ENCODE results near the gene PHACTR3.

The PHACTR3 gene

GRCh38 chr20:59817406-59817805, 213.1 kb downstream of the PHACTR3 start:
- no peak overlapping the region for H3K4me3 ChIP-seq (ENCODE audit: low read depth in 1 of 2, low read length in 1 of 2)
- no peaks in the 10 kb centered on the region for H3K4me1 ChIP-seq (ENCODE audit: control insufficient read depth in 1 of 2, insufficient read depth in 1 of 2, low read depth in 1 of 2, low read length in 1 of 2)
- no peaks in the 10 kb centered on the region for H3K36me3 ChIP-seq
- H3K27ac ChIP-seq = no peak overlapping the region
- TF ChIP-seq, protein P1, sequence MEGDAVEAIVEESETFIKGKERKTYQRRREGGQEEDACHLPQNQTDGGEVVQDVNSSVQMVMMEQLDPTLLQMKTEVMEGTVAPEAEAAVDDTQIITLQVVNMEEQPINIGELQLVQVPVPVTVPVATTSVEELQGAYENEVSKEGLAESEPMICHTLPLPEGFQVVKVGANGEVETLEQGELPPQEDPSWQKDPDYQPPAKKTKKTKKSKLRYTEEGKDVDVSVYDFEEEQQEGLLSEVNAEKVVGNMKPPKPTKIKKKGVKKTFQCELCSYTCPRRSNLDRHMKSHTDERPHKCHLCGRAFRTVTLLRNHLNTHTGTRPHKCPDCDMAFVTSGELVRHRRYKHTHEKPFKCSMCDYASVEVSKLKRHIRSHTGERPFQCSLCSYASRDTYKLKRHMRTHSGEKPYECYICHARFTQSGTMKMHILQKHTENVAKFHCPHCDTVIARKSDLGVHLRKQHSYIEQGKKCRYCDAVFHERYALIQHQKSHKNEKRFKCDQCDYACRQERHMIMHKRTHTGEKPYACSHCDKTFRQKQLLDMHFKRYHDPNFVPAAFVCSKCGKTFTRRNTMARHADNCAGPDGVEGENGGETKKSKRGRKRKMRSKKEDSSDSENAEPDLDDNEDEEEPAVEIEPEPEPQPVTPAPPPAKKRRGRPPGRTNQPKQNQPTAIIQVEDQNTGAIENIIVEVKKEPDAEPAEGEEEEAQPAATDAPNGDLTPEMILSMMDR (IDR thresholded peaks at IDR 0.05) = no peak
- no peaks in the 10 kb centered on the region for H3K9me3 ChIP-seq
- H3K27me3 ChIP-seq = no peaks in the 10 kb centered on the region

GRCh38 chr20:59817846-59818615, 213.7 kb downstream of the PHACTR3 start:
- Histone ChIP-seq H3K27ac (no peak overlapping the region), H3K9me3 (no peaks in the 10 kb centered on the region), H3K27me3 (no peaks in the 10 kb centered on the region), H3K4me3 (ENCODE audit: low read depth in 1 of 2, low read length in 1 of 2) (no peak overlapping the region), H3K36me3 (no peaks in the 10 kb centered on the region), H3K4me1 (ENCODE audit: control insufficient read depth in 1 of 2, insufficient read depth in 1 of 2, low read depth in 1 of 2, low read length in 1 of 2) (no peaks in the 10 kb centered on the region)
- TF ChIP-seq, protein P1 (IDR thresholded peaks at IDR 0.05) = no peak

- no peaks in the 10 kb centered on the region for H3K4me1 ChIP-seq (ENCODE audit: control insufficient read depth in 1 of 2, insufficient read depth in 1 of 2, low read depth in 1 of 2, low read length in 1 of 2)
- TF ChIP-seq, protein P1 (IDR thresholded peaks at IDR 0.05) = no peak
- no peaks in the 10 kb centered on the region for H3K36me3 ChIP-seq
- no peak overlapping the region for H3K4me3 ChIP-seq (ENCODE audit: low read depth in 1 of 2, low read length in 1 of 2)
- H3K27me3 ChIP-seq = no peaks in the 10 kb centered on the region
- no peaks in the 10 kb centered on the region for H3K9me3 ChIP-seq
- H3K27ac ChIP-seq = no peak overlapping the region
Observed at GRCh38 chr20:59818911-59819310, 214.6 kb downstream of the PHACTR3 start.

DNA sequence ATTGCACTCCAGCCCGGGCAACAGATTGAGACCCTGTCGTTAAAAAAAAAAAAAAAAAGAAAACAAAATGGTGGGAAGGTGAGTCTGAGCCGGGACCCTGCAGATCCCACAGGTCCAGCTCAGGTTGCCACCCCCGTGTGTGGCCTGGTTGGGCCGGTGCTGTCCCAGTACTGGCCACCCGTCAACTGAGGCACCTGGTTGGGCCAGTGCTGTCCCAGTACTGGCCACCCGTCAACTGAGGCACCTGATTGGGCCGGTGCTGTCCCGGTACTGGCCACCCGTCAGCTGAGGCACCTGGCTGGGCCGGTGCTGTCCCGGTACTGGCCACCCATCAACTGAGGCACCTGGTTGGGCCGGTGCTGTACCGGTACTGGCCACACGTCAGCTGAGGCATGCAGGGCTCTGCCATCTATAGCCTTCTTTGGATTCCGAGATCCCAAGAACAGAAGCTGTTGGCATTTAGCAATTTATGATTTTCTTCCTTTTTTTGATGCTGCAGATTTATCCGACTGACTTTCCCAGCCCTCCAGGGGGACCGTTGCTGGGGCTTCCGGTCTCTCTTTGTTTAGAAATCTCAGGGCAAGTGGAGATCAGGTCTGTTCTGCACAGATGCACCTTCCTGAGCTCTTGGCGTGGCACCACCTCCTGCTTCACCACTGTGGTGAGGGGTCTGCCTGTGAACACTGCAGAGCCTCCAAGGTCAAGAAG, 215.3 kb downstream of the PHACTR3 start:
- Histone ChIP-seq H3K27ac (no peak overlapping the region), H3K4me1 (ENCODE audit: control insufficient read depth in 1 of 2, insufficient read depth in 1 of 2, low read depth in 1 of 2, low read length in 1 of 2) (no peaks in the 10 kb centered on the region), H3K9me3 (no peaks in the 10 kb centered on the region), H3K27me3 (no peaks in the 10 kb centered on the region), H3K4me3 (ENCODE audit: low read depth in 1 of 2, low read length in 1 of 2) (no peak overlapping the region), H3K36me3 (no peaks in the 10 kb centered on the region)
- TF ChIP-seq, protein P1 (IDR thresholded peaks at IDR 0.05) = no peak

- Histone ChIP-seq H3K4me1 (ENCODE audit: control insufficient read depth in 1 of 2, insufficient read depth in 1 of 2, low read depth in 1 of 2, low read length in 1 of 2) (no peaks in the 10 kb centered on the region), H3K9me3 (no peaks in the 10 kb centered on the region), H3K27ac (no peak overlapping the region), H3K36me3 (no peaks in the 10 kb centered on the region), H3K4me3 (ENCODE audit: low read depth in 1 of 2, low read length in 1 of 2) (no peak overlapping the region), H3K27me3 (no peaks in the 10 kb centered on the region)
- TF ChIP-seq, protein P1 (IDR thresholded peaks at IDR 0.05) = no peak
Observed at GRCh38 chr20:59820204-59821041, 216.1 kb downstream of the PHACTR3 start.
